Measurements from ENCODE around the gene TBC1D9. TPM values are rescaled to one million over a fixed set of nuclear protein-coding genes. Genes with fewer than 3 reads are reported as not detected.

The TBC1D9 gene
- total RNA-seq, 4 donors from 2014 or later = 13.3 to 17.5 (median 15.2) TPM

GRCh38 chr4:140777894-140778293, 21.7 kb upstream of the TBC1D9 start:
- Histone ChIP-seq H3K4me3 (replicated peaks in 1 of 3) (no peak overlapping the region), H3K9me3 (no peaks in the 10 kb centered on the region), H3K4me1 (no peaks in the 10 kb centered on the region), H3K36me3 (no peaks in the 10 kb centered on the region), H3K27me3 (no peaks in the 10 kb centered on the region), H3K27ac (no peak overlapping the region)
- no peak for DNase-seq
- TF ChIP-seq POLR2A (IDR thresholded peaks at IDR 0.05) = no peak
- TF ChIP-seq, protein P1, sequence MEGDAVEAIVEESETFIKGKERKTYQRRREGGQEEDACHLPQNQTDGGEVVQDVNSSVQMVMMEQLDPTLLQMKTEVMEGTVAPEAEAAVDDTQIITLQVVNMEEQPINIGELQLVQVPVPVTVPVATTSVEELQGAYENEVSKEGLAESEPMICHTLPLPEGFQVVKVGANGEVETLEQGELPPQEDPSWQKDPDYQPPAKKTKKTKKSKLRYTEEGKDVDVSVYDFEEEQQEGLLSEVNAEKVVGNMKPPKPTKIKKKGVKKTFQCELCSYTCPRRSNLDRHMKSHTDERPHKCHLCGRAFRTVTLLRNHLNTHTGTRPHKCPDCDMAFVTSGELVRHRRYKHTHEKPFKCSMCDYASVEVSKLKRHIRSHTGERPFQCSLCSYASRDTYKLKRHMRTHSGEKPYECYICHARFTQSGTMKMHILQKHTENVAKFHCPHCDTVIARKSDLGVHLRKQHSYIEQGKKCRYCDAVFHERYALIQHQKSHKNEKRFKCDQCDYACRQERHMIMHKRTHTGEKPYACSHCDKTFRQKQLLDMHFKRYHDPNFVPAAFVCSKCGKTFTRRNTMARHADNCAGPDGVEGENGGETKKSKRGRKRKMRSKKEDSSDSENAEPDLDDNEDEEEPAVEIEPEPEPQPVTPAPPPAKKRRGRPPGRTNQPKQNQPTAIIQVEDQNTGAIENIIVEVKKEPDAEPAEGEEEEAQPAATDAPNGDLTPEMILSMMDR (IDR thresholded peaks at IDR 0.05) = no peak
- 60 to 70% methylated on average over 2 of the region's 2 CpGs for WGBS, 2 donors
- intact Hi-C loops (cut with DNase I) = no loop called here

DNA sequence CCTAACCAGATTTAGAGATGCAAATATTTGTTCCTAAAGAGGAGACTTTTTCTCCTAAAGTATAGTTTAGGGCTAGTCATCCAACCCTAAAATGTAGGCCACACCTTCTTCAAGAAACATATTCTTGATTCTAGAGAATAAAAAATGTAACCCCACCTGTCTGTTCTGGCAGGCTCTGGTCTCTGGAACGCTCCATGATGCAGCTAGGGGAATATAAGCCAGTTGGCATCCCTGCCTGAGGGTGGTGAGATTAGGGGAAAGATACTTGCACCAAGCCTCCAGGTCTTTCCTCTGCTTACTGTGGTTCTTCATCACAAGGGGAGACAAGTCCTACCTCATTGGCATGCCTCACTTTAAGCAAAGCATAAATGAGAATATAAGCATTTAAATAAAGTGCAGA, 21.2 kb upstream of the TBC1D9 start:
- no peaks in the 10 kb centered on the region for H3K36me3 ChIP-seq
- H3K27me3 ChIP-seq = no peaks in the 10 kb centered on the region
- no peak overlapping the region for H3K4me3 ChIP-seq (replicated peaks in 1 of 3)
- 83 to 88% methylated on average over 1 of the region's 1 CpG for WGBS, 2 donors
- TF ChIP-seq, protein P1 (IDR thresholded peaks at IDR 0.05) = no peak
- TF ChIP-seq POLR2A (IDR thresholded peaks at IDR 0.05) = no peak
- H3K9me3 ChIP-seq = no peaks in the 10 kb centered on the region
- no peak for DNase-seq
- no peaks in the 10 kb centered on the region for H3K4me1 ChIP-seq
- intact Hi-C loops (cut with DNase I) = no loop called here
- H3K27ac ChIP-seq = no peak overlapping the region

DNA sequence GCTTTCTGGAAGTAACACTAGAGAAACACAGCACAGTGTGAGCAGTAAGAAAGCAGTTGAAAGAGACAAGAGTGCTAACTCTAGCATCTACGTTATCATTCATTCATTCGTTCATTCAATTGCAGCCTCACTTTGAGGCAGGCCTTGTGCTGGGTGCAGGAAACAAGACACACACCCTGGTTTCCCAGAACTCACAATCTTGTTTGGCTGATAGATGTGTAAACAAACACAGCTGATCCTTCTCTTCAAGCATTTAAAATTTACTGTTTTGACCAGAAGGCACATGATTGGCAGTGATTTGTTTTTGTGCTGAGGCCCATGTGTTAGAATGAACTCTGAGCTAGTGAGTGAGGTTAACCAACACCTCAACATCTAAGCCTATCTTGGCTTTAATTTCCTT, 20.4 kb upstream of the TBC1D9 start:
- intact Hi-C loops (cut with DNase I) = no loop called here
- TF ChIP-seq, protein P1 (IDR thresholded peaks at IDR 0.05) = no peak
- no peak for TF ChIP-seq POLR2A (IDR thresholded peaks at IDR 0.05)
- H3K4me1 ChIP-seq = no peaks in the 10 kb centered on the region
- H3K36me3 ChIP-seq = no peaks in the 10 kb centered on the region
- no peak overlapping the region for H3K4me3 ChIP-seq (replicated peaks in 1 of 3)
- 83 to 91% methylated on average over 2 of the region's 2 CpGs for WGBS, 2 donors
- no peak overlapping the region for H3K27ac ChIP-seq
- H3K27me3 ChIP-seq = no peaks in the 10 kb centered on the region
- H3K9me3 ChIP-seq = no peaks in the 10 kb centered on the region
- DNase-seq = no peak

DNA sequence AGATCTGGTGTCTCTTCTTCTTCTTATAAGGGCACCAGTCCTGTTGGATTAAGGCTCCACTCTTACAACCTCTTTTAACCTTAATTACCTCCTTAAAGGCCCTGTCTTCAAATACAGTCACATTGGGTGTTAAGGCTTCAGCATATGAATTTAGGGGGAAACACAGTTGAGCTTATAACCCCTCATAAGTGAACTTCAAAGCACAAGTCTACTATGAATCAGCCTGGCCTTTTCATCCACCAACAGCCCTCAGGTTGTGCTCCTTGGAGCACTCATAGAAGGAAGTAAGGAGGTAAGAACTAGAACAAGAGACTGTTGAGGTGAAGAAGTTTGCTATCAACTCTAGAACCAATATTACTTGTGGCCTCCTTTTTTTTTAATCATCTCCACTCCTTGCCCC, 18.8 kb upstream of the TBC1D9 start:
- no peaks in the 10 kb centered on the region for H3K9me3 ChIP-seq
- H3K27me3 ChIP-seq = no peaks in the 10 kb centered on the region
- TF ChIP-seq, protein P1 (IDR thresholded peaks at IDR 0.05) = no peak
- no peak for TF ChIP-seq POLR2A (IDR thresholded peaks at IDR 0.05)
- intact Hi-C loops (cut with DNase I) = no loop called here
- no peaks in the 10 kb centered on the region for H3K36me3 ChIP-seq
- H3K27ac ChIP-seq = no peak overlapping the region
- H3K4me1 ChIP-seq = no peaks in the 10 kb centered on the region
- H3K4me3 ChIP-seq (replicated peaks in 1 of 3) = no peak overlapping the region
- no peak for DNase-seq

DNA sequence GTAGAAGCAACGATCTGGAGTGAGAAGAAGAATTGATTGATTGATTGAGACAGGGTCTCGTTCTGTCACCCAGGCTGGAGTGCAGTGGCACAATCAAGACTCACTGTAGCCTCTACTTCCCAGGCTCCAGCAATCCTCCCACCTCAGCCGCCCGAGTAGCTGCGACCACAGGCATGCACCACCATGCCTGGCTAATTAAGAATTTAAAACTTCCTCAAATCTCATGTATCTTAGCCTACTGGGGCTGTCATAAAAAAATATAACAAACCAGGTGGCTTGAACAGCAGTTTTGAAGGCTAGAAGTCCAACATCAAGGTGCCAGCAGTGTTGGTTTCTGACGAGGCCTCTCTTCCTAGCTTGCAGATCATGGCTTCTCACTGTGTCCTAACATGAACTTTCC, 18.3 kb upstream of the TBC1D9 start:
- Histone ChIP-seq H3K9me3 (no peaks in the 10 kb centered on the region), H3K4me1 (no peaks in the 10 kb centered on the region), H3K4me3 (replicated peaks in 1 of 3) (no peak overlapping the region), H3K27me3 (no peaks in the 10 kb centered on the region), H3K27ac (no peak overlapping the region), H3K36me3 (no peaks in the 10 kb centered on the region)
- TF ChIP-seq, protein P1 (IDR thresholded peaks at IDR 0.05) = no peak
- no peak for TF ChIP-seq POLR2A (IDR thresholded peaks at IDR 0.05)
- no peak for DNase-seq
- 92 to 94% methylated on average over 6 of the region's 6 CpGs for WGBS, 2 donors
- intact Hi-C loops (cut with DNase I) = no loop called here
